ENCODE measurements around the gene ST7L. TPM values are rescaled to one million over a fixed set of nuclear protein-coding genes. Genes with fewer than 3 reads are reported as not detected.
A peak's percentile ranks its signal among the peaks of the same experiment; 100 is the strongest.
"Not testable (repeated sequence)": the region's sequence is repeated elsewhere in the genome, so short reads cannot be mapped to it uniquely, and the experiment has no call there.

ST7L gene
- total RNA-seq, 4 donors from 2014 or later: 9.4 to 25.0 (median 12.4) TPM

GRCh38 chr1:112646225-112646624 is 27.3 kb upstream of the ST7L start:
- H3K27me3 ChIP-seq: no peaks in the 10 kb centered on the region
- WGBS, 2 donors: 79 to 89% methylated on average over 4 of the region's 4 CpGs
- H3K27ac ChIP-seq: no peak overlapping the region
- H3K4me1 ChIP-seq: peaks cover 0 to 14% (median 4%) of the 10 kb centered on the region in 3 donors
- DNase-seq: no peak
- TF ChIP-seq POLR2A (IDR thresholded peaks at IDR 0.05) (no peak), CTCF (IDR thresholded peaks at IDR 0.05) (no peak)
- intact Hi-C loops (cut with DNase I): no loop called here
- peaks cover 0 to 66% (median 6%) of the 10 kb centered on the region in 3 donors for H3K36me3 ChIP-seq
- no peak overlapping the region for H3K4me3 ChIP-seq
- H3K9me3 ChIP-seq: no peaks in the 10 kb centered on the region

GRCh38 chr1:112643080-112643479 is 24.1 kb upstream of the ST7L start:
- Histone ChIP-seq H3K27ac (no peak overlapping the region), H3K4me3 (no peak overlapping the region), H3K9me3 (no peaks in the 10 kb centered on the region), H3K36me3 (peaks cover 0 to 34% (median 6%) of the 10 kb centered on the region in 3 donors), H3K4me1 (peaks cover 0 to 25% (median 8%) of the 10 kb centered on the region in 3 donors), H3K27me3 (no peaks in the 10 kb centered on the region)
- no peak for DNase-seq
- intact Hi-C loops (cut with DNase I): no loop called here
- 85 to 89% methylated on average over 2 of the region's 2 CpGs for WGBS, 2 donors
- TF ChIP-seq POLR2A (IDR thresholded peaks at IDR 0.05) (no peak), CTCF (IDR thresholded peaks at IDR 0.05) (no peak)

GRCh38 chr1:112640437-112640836 is 21.5 kb upstream of the ST7L start:
- H3K4me3 ChIP-seq; intact Hi-C loops (cut with DNase I); H3K9me3 ChIP-seq; H3K27ac ChIP-seq; H3K27me3 ChIP-seq; DNase-seq: not testable (repeated sequence)
- Histone ChIP-seq H3K36me3 (peaks cover 0 to 20% (median 6%) of the 10 kb centered on the region in 3 donors), H3K4me1 (peaks cover 11 to 48% (median 29%) of the 10 kb centered on the region in 3 donors)
- 60% methylated on average over 4 of the region's 23 CpGs; no CpG with 5 or more reads in 1 of the 2 donors for whole genome bisulfite sequencing, 2 donors

GRCh38 chr1:112638110-112638428 is 19.1 kb upstream of the ST7L start:
- Histone ChIP-seq H3K9me3 (no peaks in the 10 kb centered on the region), H3K27me3 (no peaks in the 10 kb centered on the region), H3K4me1 (peaks cover 11 to 60% (median 34%) of the 10 kb centered on the region in 3 donors), H3K27ac (no peak overlapping the region), H3K4me3 (no peak overlapping the region), H3K36me3 (no peaks in the 10 kb centered on the region)
- TF ChIP-seq POLR2A (IDR thresholded peaks at IDR 0.05) (no peak), CTCF (IDR thresholded peaks at IDR 0.05) (no peak)
- intact Hi-C loops (cut with DNase I): no loop called here
- 100% methylated on average over 1 of the region's 1 CpG for WGBS, 2 donors
- DNase-seq: no peak

- Histone ChIP-seq H3K9me3 (no peaks in the 10 kb centered on the region), H3K4me1 (peaks cover 11 to 63% (median 34%) of the 10 kb centered on the region in 3 donors), H3K27ac (peak overlapping the region in 2 of 4 donors; percentile 49 to 59), H3K4me3 (no peak overlapping the region), H3K36me3 (no peaks in the 10 kb centered on the region), H3K27me3 (no peaks in the 10 kb centered on the region)
- intact Hi-C loops (cut with DNase I): no loop called here
- 88 to 97% methylated on average over 3 of the region's 4 CpGs for WGBS, 2 donors
- DNase-seq: no peak
- no peak for TF ChIP-seq CTCF (IDR thresholded peaks at IDR 0.05)
- TF ChIP-seq POLR2A (IDR thresholded peaks at IDR 0.05): no peak
Measured at GRCh38 chr1:112637254-112638109, 18.5 kb upstream of the ST7L start.
